ENCODE measurements around the gene CHD2. TPM values are rescaled to one million over a fixed set of nuclear protein-coding genes. Genes with fewer than 3 reads are reported as not detected.
"Not testable (repeated sequence)": the region's sequence is repeated elsewhere in the genome, so short reads cannot be mapped to it uniquely, and the experiment has no call there.

Gene CHD2
- total RNA-seq, 1 donor from 2014 or later = 59.7 TPM

DNA sequence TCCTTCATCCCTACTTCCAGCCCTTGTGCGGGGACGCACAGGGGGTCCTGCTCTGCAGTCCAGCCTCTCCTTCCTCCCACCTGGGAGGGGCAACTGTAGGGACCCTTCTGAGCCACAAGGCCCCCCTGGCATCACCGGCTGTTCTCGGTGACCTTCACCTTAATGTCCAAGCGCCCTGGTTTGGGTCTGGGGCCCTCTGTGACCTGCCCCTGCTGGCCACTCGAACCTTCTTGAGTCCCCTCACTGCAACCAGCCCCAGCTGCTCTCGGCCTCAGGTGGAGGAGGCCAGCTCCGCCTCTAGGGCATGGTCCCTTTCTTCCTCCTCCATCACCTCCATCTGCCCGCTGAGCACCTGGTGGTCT, 131.0 kb downstream of the CHD2 start:
- DNase-seq (ENCODE audit: low spot score) = no peak
- Mint-ChIP-seq H3K36me3 (ENCODE audit: low read depth) (peaks cover 10% of the 10 kb centered on the region), H3K4me1 (ENCODE audit: low read depth) (peaks cover 44% of the 10 kb centered on the region), H3K9me3 (ENCODE audit: low read depth) (no peaks in the 10 kb centered on the region), H3K27ac (ENCODE audit: unreplicated experiment) (no peak overlapping the region), H3K27me3 (ENCODE audit: low read depth) (no peaks in the 10 kb centered on the region), H3K4me3 (ENCODE audit: unreplicated experiment) (no peak overlapping the region)
- TF ChIP-seq, protein P1, sequence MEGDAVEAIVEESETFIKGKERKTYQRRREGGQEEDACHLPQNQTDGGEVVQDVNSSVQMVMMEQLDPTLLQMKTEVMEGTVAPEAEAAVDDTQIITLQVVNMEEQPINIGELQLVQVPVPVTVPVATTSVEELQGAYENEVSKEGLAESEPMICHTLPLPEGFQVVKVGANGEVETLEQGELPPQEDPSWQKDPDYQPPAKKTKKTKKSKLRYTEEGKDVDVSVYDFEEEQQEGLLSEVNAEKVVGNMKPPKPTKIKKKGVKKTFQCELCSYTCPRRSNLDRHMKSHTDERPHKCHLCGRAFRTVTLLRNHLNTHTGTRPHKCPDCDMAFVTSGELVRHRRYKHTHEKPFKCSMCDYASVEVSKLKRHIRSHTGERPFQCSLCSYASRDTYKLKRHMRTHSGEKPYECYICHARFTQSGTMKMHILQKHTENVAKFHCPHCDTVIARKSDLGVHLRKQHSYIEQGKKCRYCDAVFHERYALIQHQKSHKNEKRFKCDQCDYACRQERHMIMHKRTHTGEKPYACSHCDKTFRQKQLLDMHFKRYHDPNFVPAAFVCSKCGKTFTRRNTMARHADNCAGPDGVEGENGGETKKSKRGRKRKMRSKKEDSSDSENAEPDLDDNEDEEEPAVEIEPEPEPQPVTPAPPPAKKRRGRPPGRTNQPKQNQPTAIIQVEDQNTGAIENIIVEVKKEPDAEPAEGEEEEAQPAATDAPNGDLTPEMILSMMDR (IDR thresholded peaks at IDR 0.05) = no peak

DNA sequence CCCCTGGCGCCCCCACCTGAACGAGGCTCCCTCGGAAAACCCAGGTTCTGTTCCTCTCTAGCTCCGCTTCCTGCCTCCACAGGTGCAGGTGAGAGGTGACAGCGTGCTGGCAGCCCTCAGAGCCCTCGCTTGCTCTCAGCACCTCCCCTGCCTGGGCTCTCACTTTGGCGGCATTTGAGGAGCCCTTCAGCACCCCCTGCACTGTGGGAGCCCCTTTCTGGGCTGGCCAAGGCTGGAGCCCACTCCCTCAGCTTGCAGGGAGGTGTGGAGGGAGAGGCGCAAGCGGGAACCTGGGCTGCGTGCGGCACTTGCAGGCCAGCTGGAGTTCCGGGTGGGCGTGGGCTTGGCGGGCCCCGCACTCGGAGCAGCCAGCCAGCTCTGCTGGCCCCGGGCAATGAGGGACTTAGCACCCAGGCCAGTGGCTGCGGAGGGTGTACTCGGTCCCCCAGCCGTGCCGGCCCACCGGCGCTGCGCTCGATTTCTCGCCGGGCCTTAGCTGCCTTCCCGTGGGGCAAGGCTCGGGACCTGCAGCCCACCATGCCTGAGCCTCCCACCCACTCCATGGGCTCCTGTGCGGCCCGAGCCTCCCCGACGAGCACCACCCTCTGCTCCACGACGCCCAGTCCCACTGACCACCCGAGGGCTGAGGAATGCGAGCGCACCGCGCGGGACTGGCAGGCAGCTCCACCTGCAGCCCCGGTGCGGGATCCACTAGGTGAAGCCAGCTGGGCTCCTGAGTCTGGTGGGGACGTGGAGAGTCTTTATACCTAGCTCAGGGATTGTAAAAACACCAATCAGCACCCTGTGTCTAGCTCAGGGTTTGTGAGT, 131.6 kb downstream of the CHD2 start:
- not testable (repeated sequence) for H3K36me3 Mint-ChIP-seq (ENCODE audit: low read depth); DNase-seq (ENCODE audit: low spot score); H3K27me3 Mint-ChIP-seq (ENCODE audit: low read depth); H3K27ac Mint-ChIP-seq (ENCODE audit: unreplicated experiment); H3K9me3 Mint-ChIP-seq (ENCODE audit: low read depth); H3K4me3 Mint-ChIP-seq (ENCODE audit: unreplicated experiment)
- H3K4me1 Mint-ChIP-seq (ENCODE audit: low read depth) = peaks cover 40% of the 10 kb centered on the region

DNA sequence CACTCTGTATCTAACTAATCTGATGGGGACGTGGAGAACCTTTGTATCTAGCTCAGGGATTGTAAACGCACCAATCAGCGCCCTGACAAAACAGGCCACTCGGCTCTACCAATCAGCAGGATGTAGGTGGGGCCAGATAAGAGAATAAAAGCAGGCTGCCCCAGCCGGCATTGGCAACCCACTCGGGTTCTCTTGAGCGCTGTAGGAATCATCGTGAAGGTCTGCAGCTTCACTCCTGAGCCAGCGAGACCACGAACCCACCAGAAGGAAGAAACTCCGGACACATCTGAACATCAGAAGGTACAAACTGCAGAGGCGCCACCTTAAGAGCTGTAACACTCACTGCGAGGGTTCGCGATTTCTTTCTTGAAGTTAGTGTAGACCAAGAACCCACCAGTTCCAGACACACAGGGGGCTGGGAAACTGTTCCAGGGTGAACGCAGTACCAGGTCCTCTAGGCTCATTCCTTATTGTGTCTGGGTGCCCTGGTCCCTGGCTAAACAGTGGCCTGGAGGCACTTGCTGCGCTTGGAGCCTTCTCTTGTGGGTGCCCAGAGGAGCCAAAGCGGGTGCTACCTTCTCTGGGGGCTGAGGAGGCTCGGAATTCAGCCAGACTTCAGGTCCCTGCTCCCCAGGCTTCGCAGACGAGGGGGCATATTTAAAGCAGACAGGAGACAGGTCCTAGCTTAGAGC, 132.5 kb downstream of the CHD2 start:
- DNase-seq (ENCODE audit: low spot score); H3K27ac Mint-ChIP-seq (ENCODE audit: unreplicated experiment); H3K27me3 Mint-ChIP-seq (ENCODE audit: low read depth); H3K36me3 Mint-ChIP-seq (ENCODE audit: low read depth); H3K9me3 Mint-ChIP-seq (ENCODE audit: low read depth); H3K4me3 Mint-ChIP-seq (ENCODE audit: unreplicated experiment): not testable (repeated sequence)
- H3K4me1 Mint-ChIP-seq (ENCODE audit: low read depth) = peaks cover 38% of the 10 kb centered on the region

DNA sequence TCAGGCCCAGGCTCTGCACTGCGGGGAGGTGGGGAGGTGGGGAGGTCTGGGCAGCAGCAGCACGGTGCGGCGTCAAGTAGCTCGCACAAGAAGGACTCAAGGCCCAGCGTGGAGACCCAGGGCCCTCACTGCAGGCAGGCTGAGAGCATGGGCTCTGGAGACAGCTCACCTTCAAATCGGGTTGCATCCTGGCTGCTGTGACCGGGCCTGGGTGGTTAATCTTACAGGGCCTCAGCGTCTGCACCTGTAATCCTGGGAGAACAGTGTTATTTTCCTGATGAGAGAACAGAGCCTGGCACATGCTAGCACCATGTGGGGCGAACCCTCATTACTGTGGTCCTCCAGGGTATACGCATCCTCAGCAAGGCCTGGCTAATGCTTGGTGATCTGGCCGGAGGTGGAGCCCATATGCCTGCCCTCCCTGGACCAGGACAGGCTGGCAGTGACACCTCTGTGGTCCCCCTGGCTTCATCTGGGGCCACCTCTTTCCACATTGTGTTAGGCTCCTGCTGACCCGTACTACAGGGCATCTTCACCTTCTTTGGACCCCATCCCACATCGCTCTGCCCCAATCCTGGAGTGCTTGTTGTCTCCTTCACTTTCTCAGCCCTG, 133.4 kb downstream of the CHD2 start:
- TF ChIP-seq, protein P1 (IDR thresholded peaks at IDR 0.05) = no peak
- peaks cover 36% of the 10 kb centered on the region for H3K4me1 Mint-ChIP-seq (ENCODE audit: low read depth)
- H3K9me3 Mint-ChIP-seq (ENCODE audit: low read depth) = no peaks in the 10 kb centered on the region
- H3K4me3 Mint-ChIP-seq (ENCODE audit: unreplicated experiment) = no peak overlapping the region
- DNase-seq (ENCODE audit: low spot score) = no peak
- no peak overlapping the region for H3K27ac Mint-ChIP-seq (ENCODE audit: unreplicated experiment)
- H3K36me3 Mint-ChIP-seq (ENCODE audit: low read depth) = peaks cover under 1% of the 10 kb centered on the region
- H3K27me3 Mint-ChIP-seq (ENCODE audit: low read depth) = no peaks in the 10 kb centered on the region

DNA sequence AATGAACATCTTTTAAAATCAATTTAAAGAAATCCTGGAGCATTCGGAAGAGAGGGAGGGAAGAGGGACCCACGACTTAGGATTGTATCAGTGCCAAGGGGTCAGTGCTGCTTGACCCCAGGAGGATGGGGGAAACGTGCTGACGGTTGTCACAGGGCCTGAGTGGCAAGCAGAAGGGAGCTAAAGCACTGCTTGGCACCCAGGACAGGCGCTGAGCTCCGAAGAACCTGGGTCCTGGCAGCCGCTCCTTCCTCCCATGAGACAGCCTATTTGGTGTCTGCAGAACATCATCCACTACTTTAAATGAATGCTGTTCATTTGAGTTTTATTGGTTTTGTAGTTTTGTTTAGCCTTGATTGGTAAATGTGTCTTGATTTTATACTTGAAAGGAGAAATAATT, 134.4 kb downstream of the CHD2 start:
- H3K27me3 Mint-ChIP-seq (ENCODE audit: low read depth) = no peaks in the 10 kb centered on the region
- peaks cover under 1% of the 10 kb centered on the region for H3K9me3 Mint-ChIP-seq (ENCODE audit: low read depth)
- no peak for DNase-seq (ENCODE audit: low spot score)
- no peak overlapping the region for H3K27ac Mint-ChIP-seq (ENCODE audit: unreplicated experiment)
- H3K36me3 Mint-ChIP-seq (ENCODE audit: low read depth) = no peaks in the 10 kb centered on the region
- TF ChIP-seq, protein P1 (IDR thresholded peaks at IDR 0.05) = no peak
- no peak overlapping the region for H3K4me3 Mint-ChIP-seq (ENCODE audit: unreplicated experiment)
- H3K4me1 Mint-ChIP-seq (ENCODE audit: low read depth) = peaks cover 27% of the 10 kb centered on the region
